ENCODE measurements around the gene ATAT1.

- TF ChIP-seq CTCF (IDR thresholded peaks at IDR 0.05) (no peak), POLR2AphosphoS5 (IDR thresholded peaks at IDR 0.05) (no peak)
Observed at GRCh38 chr6:30683183-30683979, 56.7 kb downstream of the ATAT1 start.
